Stimulated activated naive CD8-positive, alpha-beta T cell treated with anti-CD3 and anti-CD28 coated beads, Interleukin-15, Interleukin-2, amounts not matched to agents 100 ng/mL and 50 ng/mL, for 24 hours (primary cell): ENCODE data around the gene SRF.

ENCODE experiments used
- H3K27ac Mint-ChIP-seq: one replicate; pipeline ENCODE4 v1.8.0; 2021; ENCODE audit warnings: mild to moderate bottlenecking, mixed read lengths
- H3K27me3 Mint-ChIP-seq: one replicate; pipeline ENCODE4 v1.8.0; 2021; ENCODE audit warnings: mixed read lengths
- H3K36me3 Mint-ChIP-seq: one replicate; pipeline ENCODE4 v1.8.0; 2021; ENCODE audit warnings: low read depth, mixed read lengths
- H3K4me1 Mint-ChIP-seq: one replicate; pipeline ENCODE4 v1.8.0; 2021; ENCODE audit warnings: low read depth, mixed read lengths
- H3K4me3 Mint-ChIP-seq: one replicate; pipeline ENCODE4 v1.8.0; 2021; ENCODE audit warnings: mild to moderate bottlenecking, mixed read lengths
- H3K9me3 Mint-ChIP-seq: one replicate; pipeline ENCODE4 v1.8.0; 2021; ENCODE audit warnings: mixed read lengths

The SRF gene

DNA sequence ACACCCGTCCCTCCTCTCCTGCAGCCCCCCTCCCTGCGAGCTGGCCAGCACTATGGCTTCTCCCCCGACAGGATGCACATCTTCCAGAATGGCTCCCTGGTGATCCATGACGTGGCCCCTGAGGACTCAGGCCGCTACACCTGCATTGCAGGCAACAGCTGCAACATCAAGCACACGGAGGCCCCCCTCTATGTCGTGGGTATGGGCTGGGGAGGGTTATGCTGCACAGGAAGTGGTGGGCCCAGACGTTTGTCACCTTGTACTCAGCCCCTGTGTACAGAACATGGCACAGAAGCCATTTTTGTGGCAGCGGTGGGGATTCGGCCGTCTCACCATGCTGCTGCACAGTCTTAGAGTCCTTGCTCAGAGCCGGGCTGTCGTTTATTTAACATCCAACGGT lies 29.0 kb upstream of the SRF start:
- Mint-ChIP-seq H3K4me3 (peak overlapping the region; percentile 59), H3K27ac (peak overlapping the region; percentile 87)

DNA sequence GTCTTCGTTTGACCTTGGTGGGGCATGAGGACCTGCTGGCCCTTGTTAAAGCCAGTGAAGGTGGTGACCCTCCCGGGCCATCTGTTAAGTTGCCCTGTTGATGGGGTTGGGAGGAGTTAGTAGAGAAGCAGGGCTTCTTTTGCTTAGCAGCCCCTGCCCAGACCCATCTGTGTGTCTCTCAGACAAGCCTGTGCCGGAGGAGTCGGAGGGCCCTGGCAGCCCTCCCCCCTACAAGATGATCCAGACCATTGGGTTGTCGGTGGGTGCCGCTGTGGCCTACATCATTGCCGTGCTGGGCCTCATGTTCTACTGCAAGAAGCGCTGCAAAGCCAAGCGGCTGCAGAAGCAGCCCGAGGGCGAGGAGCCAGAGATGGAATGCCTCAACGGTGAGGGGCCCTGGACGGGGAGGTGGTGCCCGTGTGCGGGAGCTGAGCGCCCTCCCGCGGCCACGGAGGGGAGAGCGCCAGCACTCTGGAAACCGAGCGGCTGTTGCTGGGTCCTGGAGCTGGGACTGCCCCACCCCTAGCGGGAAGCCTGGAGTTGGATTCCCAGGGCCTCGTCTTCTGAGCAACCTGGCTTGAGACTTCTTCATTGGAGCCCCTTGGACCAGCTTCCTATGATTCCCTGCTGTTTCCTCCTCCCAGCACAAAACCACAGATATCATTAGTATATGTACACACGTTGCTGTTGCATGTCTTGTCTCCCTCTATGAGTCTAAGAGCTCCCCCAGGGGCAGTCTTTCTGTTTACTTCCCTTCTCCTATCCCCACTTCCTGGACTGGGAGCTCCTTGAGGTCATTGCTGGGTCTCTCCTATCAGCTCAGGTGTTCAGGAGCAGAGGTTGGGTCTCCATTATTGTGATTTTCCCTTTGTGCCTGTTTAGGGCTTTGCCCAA lies 27.6 kb upstream of the SRF start:
- Mint-ChIP-seq H3K27ac (peak overlapping the region; percentile 87), H3K27me3 (no peaks in the 10 kb centered on the region), H3K4me3 (peak overlapping the region; percentile 15), H3K36me3 (no peaks in the 10 kb centered on the region), H3K4me1 (peaks cover 25% of the 10 kb centered on the region), H3K9me3 (no peaks in the 10 kb centered on the region)

More for the DNA sequence above, 29.0 kb upstream of the SRF start:
- Mint-ChIP-seq H3K27me3 (no peaks in the 10 kb centered on the region), H3K4me1 (peaks cover 25% of the 10 kb centered on the region), H3K36me3 (no peaks in the 10 kb centered on the region), H3K9me3 (no peaks in the 10 kb centered on the region)

DNA sequence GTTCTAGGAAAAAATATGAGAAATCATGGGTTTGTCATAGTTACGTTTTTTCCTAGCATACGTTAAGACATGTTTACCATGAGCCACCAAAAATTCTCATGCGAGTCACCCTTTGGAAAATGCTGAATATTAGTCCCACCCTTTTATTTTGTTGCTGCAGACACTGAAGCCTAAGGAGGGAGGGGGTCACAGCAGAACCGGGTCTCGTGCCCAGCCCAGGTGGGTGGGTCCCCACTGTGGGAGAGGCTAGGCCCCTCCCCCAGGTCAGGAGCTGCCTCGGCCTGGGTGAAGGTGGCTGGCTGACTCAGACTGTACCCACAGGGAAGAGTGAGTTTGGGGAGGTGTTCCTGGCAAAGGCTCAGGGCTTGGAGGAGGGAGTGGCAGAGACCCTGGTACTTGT lies 26.2 kb upstream of the SRF start:
- H3K27me3 Mint-ChIP-seq, result no peaks in the 10 kb centered on the region
- H3K9me3 Mint-ChIP-seq, result no peaks in the 10 kb centered on the region
- no peak overlapping the region for H3K27ac Mint-ChIP-seq

DNA sequence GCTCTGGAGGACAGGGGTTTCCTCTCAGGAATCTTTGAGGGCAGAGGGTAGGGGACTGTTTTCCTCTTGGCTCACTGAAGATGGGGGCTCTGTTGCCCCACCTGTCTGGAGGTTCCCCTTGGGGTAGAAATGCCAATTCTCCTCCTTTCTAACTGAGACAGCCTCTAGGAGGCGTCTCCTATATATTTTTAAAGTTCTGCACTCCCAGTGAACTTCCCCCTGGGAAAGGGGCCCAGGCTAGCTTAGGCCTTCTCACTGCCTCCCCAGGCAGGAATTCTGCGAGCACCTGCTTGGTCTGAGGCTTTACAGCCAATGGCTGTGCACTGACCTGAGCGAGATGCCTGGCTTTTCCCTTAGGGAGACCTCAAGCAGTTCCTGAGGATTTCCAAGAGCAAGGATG lies 24.8 kb upstream of the SRF start:
- Mint-ChIP-seq H3K27me3 (no peaks in the 10 kb centered on the region), H3K27ac (no peak overlapping the region), H3K9me3 (no peaks in the 10 kb centered on the region), H3K4me3 (no peak overlapping the region), H3K36me3 (no peaks in the 10 kb centered on the region), H3K4me1 (peaks cover 22% of the 10 kb centered on the region)

More for the DNA sequence above, 26.2 kb upstream of the SRF start:
- no peak overlapping the region for H3K4me3 Mint-ChIP-seq
- H3K4me1 Mint-ChIP-seq, result peaks cover 25% of the 10 kb centered on the region
- H3K36me3 Mint-ChIP-seq, result no peaks in the 10 kb centered on the region

DNA sequence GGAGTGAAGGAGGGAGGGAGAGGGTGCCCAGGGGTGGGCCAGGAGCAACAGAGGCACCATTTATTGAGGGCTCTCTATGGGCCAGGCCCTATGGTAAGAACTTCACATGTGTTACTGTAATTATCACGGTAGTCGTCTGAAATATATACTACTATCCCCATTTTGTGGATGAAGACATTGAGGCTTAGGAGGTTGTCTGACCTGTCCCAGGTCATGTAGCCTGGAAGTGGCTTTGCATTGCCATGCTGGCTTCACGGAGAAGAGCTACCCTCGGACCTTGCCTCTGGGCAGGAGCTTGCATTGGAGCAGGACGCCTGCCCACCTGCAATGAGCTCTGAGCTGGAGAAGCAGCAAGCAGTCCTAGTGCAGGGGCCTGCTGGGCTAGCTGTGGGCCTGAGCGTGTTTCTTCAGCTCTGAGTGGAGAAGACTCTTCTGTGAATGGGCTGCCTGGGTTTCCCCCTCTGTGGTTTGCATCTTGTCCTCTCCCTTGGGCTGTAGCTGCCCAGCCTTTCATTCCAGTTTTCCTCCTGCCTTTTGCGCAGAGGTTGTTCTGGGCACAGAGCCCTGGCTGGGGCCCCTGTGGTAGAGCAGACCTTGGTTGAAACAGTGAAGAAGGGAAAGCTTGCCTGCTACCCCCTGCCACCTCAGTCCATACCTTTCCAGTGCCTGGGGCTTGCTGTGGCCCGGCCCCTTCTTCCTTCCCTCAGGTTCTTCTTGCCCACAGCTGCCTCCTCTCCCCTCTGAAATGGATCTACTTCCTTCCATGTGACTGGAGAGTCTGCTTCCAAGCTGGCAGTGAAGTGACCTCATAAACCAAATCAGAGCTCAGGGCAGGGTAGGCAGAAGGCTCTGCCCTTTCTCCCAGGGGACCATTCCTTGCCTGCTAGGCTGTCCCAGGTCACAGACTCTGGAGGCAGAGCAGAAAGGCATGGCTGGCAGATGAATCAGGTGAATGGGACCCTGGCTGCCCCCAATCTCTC lies 24.1 kb upstream of the SRF start:
- H3K27me3 Mint-ChIP-seq, result no peaks in the 10 kb centered on the region
- peaks cover 19% of the 10 kb centered on the region for H3K4me1 Mint-ChIP-seq
- no peaks in the 10 kb centered on the region for H3K36me3 Mint-ChIP-seq
- no peak overlapping the region for H3K27ac Mint-ChIP-seq
- no peak overlapping the region for H3K4me3 Mint-ChIP-seq
- no peaks in the 10 kb centered on the region for H3K9me3 Mint-ChIP-seq

DNA sequence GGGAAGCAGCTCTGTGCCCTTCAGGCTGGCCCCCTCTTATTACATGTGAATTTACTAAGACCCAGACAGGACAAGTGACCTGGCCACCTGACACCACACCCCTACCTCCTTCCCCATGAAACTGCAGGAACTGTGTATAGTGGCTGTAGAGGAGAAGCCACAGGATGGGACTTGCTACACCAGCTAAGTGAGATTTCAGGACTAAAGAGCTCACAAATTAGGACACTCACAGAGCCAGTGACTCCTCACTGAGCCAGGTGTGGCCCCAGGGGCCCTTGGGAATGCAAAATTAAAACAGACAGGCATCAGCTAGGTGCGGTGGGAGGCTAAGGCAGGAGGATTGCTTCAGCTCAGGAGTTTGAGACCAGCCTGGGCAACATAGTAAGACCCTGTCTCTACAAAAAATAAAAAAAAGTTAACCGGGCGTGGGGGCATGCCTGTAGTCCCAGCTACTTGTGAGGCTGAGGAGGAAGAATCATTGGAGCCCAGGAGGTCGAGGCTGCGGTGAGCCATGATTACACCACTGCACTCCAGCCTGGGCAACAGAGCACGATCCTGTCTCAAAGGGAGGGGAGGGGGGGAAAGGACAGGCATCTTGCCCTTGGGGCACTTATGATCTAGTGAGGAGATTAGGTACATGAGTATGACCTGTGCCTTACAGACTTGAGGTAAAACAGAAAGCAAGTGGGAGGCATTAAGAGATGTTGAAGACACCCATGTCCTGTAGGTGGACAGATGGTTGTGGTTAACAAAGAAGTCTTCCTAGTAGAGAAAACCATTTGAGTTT lies 23.2 kb upstream of the SRF start:
- no peaks in the 10 kb centered on the region for H3K9me3 Mint-ChIP-seq

DNA sequence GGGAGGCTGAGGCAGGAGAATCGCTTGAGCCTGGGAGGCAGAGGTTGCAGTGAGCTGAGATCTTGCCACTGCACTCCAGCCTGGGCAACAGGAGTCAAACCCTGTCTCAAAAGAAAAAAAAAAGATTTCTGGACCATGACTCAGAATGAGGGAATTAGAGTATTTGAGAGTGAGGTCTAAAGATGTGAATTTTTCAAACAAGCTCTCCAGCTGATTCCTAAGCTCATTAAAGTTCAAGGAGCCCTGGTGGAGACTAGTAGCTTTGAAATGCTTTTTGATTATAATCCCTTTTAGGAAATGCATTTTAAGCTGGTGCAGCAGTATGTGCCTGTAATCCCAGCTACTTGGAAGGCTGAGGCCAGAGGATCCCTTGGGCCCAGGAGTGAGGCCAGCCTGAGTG lies 21.8 kb upstream of the SRF start:
- H3K36me3 Mint-ChIP-seq, result no peaks in the 10 kb centered on the region
- H3K4me3 Mint-ChIP-seq, result no peak overlapping the region
- H3K4me1 Mint-ChIP-seq, result no peaks in the 10 kb centered on the region
- H3K27me3 Mint-ChIP-seq, result no peaks in the 10 kb centered on the region
- no peaks in the 10 kb centered on the region for H3K9me3 Mint-ChIP-seq
- no peak overlapping the region for H3K27ac Mint-ChIP-seq

More for the DNA sequence above, 23.2 kb upstream of the SRF start:
- Mint-ChIP-seq H3K36me3 (no peaks in the 10 kb centered on the region), H3K27ac (no peak overlapping the region), H3K27me3 (no peaks in the 10 kb centered on the region), H3K4me3 (no peak overlapping the region), H3K4me1 (peaks cover 11% of the 10 kb centered on the region)

DNA sequence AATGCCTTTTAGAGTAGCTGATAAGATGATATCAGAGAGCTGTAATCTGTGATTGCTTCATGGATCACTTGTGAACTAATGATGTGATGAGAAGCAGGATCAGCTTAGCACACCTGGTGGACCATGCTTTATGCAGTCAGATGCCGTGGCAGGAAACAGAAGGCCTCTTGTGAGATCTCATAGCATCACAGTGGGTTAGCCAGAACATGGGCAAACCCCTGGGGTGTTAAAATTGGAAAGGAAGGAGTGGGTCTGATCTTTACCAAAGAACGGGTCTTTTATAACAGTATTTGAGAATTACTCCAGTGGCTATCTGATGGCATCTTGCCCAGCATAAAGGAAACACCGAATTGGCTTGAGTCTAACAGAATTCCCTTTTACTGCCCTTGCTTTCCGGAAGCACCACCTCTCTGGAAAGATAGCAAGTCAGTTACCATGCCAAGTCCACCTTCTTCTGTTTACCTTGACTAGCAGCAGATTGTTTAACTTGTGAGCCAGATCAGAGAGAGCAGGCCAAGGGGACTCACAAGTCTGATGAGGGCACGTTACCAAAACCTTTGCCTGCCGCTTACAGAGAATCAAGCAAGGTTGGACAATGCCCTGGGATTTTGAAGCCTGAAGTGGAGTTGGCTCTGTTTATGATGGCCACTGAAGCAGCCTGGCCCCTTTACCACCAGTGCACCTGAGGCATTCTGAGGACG lies 20.9 kb upstream of the SRF start:
- H3K36me3 Mint-ChIP-seq, result no peaks in the 10 kb centered on the region
- H3K4me3 Mint-ChIP-seq, result no peak overlapping the region
- no peaks in the 10 kb centered on the region for H3K4me1 Mint-ChIP-seq
- H3K27me3 Mint-ChIP-seq, result no peaks in the 10 kb centered on the region
- H3K27ac Mint-ChIP-seq, result no peak overlapping the region
- no peaks in the 10 kb centered on the region for H3K9me3 Mint-ChIP-seq

DNA sequence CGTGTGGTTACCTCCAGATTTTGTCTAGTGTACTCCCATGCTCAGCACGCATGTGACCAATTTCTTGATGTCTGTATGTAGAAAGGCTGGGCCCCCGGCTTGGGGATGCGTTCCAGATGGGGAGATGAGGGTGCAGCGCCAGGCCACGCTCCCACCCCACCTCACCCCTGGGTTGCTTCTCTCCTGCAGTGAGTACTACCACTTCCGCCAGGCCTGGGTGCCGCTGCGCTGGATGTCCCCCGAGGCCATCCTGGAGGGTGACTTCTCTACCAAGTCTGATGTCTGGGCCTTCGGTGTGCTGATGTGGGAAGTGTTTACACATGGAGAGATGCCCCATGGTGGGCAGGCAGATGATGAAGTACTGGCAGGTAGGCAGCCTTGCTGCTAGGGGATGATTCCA lies 11.5 kb upstream of the SRF start:
- no peak overlapping the region for H3K4me3 Mint-ChIP-seq
- H3K27me3 Mint-ChIP-seq, result no peaks in the 10 kb centered on the region
- H3K27ac Mint-ChIP-seq, result no peak overlapping the region
- H3K36me3 Mint-ChIP-seq, result no peaks in the 10 kb centered on the region
- no peaks in the 10 kb centered on the region for H3K4me1 Mint-ChIP-seq
- no peaks in the 10 kb centered on the region for H3K9me3 Mint-ChIP-seq

DNA sequence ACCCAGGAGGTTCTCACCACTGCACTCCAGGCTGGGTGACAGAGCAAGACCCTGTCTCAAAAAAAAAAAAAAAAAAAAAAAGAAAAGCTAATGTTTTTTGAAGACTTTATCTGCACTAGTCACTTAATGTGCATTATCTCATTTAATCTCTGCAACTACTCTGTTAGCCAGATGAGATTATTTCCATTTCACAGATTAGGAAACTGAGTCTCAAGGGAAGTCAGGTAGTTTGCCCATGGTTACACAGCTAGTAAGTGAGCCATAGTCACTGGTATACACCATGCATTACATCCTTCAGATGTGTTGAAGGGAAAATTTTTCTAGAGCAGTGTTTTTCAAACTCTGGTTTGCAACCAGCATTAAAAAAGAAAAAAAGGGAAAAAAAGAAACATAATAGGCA lies 7.2 kb upstream of the SRF start:
- no peaks in the 10 kb centered on the region for H3K36me3 Mint-ChIP-seq

DNA sequence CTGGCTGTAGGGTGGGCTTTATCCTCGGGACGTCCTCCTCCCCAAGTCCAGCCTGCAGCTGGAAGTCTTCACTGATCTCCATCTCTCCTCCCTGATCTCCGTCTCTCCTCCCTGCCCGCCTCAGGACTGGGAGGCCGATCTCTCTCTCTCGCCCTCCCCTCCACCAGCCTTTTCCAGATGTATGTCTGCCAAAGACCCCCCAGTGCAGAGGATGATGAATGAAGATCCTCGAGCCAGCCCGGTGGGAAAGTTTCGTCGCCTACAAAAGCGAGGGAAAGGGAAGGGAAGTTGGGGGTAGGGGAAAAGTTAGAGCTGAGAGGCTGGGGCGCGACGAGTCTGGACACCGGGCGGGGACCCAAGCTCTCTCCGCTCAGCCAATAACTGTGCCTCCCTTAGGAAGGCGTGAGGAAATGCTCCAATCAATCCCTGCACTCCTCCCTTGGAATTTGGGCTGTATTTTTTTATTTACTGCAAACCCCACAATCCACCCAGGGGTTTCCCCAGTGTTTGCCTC lies 595 bp upstream of the SRF start:
- Mint-ChIP-seq H3K4me3 (peak overlapping the region; percentile 91), H3K27ac (peak overlapping the region; percentile 94), H3K4me1 (peaks cover 39% of the 10 kb centered on the region), H3K27me3 (no peaks in the 10 kb centered on the region), H3K36me3 (peaks cover 14% of the 10 kb centered on the region), H3K9me3 (no peaks in the 10 kb centered on the region)

More for the DNA sequence above, 7.2 kb upstream of the SRF start:
- no peak overlapping the region for H3K27ac Mint-ChIP-seq
- no peak overlapping the region for H3K4me3 Mint-ChIP-seq
- H3K4me1 Mint-ChIP-seq, result no peaks in the 10 kb centered on the region
- no peaks in the 10 kb centered on the region for H3K27me3 Mint-ChIP-seq
- H3K9me3 Mint-ChIP-seq, result no peaks in the 10 kb centered on the region

DNA sequence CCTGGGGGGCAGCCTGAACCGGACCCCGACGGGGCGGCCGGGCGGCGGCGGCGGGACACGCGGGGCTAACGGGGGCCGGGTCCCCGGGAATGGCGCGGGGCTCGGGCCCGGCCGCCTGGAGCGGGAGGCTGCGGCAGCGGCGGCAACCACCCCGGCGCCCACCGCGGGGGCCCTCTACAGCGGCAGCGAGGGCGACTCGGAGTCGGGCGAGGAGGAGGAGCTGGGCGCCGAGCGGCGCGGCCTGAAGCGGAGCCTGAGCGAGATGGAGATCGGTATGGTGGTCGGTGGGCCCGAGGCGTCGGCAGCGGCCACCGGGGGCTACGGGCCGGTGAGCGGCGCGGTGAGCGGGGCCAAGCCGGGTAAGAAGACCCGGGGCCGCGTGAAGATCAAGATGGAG lies 636 bp downstream of the SRF start:
- H3K27ac Mint-ChIP-seq, result peak overlapping the region; percentile 84
- H3K27me3 Mint-ChIP-seq, result no peaks in the 10 kb centered on the region
- H3K9me3 Mint-ChIP-seq, result no peaks in the 10 kb centered on the region
- peak overlapping the region; percentile 95 for H3K4me3 Mint-ChIP-seq
- H3K4me1 Mint-ChIP-seq, result peaks cover 42% of the 10 kb centered on the region
- H3K36me3 Mint-ChIP-seq, result peaks cover 22% of the 10 kb centered on the region

DNA sequence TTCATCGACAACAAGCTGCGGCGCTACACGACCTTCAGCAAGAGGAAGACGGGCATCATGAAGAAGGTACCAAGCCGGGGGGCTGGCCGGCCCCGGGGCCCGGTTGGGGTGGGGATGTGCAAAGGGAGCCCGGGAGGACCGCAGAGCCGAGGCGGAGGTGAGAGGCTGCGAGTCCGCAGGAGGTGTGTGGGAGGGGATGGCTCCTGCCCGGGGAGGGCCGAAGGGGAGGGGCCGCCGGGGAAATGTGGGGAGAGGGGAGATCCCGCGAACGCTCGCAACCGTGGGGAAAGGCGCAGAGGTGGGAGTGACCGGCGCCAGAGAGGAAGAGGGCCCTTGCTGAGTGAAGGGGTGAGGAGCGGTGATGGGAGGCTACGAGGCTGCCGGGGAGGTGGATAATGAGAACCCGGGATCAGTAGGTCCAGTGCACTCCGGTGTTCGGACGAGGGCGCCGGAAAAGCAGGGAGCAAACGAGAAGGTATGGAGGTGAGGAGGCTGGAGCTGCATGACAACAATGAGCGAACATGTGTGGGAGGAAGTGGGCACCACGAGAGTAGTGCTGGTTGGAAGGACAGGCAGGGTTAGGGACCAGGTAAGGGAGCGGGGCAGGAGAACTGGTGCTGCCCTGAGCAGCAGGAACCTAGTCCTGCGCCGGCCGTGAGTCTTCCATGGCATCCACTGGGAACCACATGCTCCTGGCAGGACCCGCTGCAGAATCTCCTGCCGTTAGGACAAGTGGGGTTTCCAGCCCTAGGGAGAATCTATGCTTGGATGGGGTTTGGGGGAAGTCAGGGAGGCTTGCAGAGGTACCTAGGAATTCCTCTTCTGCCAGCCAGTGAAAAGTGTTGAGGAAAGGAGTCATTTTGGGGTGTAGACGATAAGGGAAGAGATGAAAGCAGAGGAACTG lies 1.3 kb downstream of the SRF start:
- no peaks in the 10 kb centered on the region for H3K27me3 Mint-ChIP-seq
- H3K9me3 Mint-ChIP-seq, result no peaks in the 10 kb centered on the region
- peak overlapping the region; percentile 84 for H3K27ac Mint-ChIP-seq
- peaks cover 22% of the 10 kb centered on the region for H3K36me3 Mint-ChIP-seq
- H3K4me3 Mint-ChIP-seq, result peak overlapping the region; percentile 95
- peaks cover 42% of the 10 kb centered on the region for H3K4me1 Mint-ChIP-seq
